Psoas muscle (tissue), 8 donors: ENCODE data around the gene CBLL2. TPM values are rescaled to one million over a fixed set of nuclear protein-coding genes. Genes with fewer than 3 reads are reported as not detected.

Experiments
- ATAC-seq, 4 donors: fragments of 200-7000 bp; cut with Tn5 transposase; one replicate each; pipeline ENCODE4 v1.9.1; 2020; ENCODE audit warnings: moderate library complexity in 3 of 4, mild to moderate bottlenecking in 2 of 4
- DNase-seq, 2 donors: peaks; one replicate each; pipeline ENCODE4 v3.0.0-alpha.2; 2020
- H3K27ac ChIP-seq: fragments of 200-600 bp; one replicate; pipeline ENCODE4 v1.8.0; 2022
- H3K27me3 ChIP-seq, 3 donors: fragments of 200-600 bp in 1 of 3; one replicate each; pipeline versions ENCODE4 v1.6.1 to v1.8.0; 2013 to 2022; ENCODE audit warnings: low read length in 2 of 3, mild to moderate bottlenecking in 2 of 3, moderate library complexity in 1 of 3; ENCODE audit not compliant: insufficient read depth in 3 of 3
- H3K36me3 ChIP-seq, 2 donors: fragments of 200-600 bp in 1 of 2; one replicate each; pipeline versions ENCODE4 v1.6.1 to v1.8.0; 2013 to 2022; ENCODE audit warnings: low read depth in 1 of 2, mild to moderate bottlenecking in 1 of 2, moderate library complexity in 1 of 2; ENCODE audit not compliant: insufficient read depth in 1 of 2
- H3K4me1 ChIP-seq: fragments of 200-600 bp; one replicate; pipeline ENCODE4 v1.8.0; 2022
- H3K4me3 ChIP-seq: fragments of 200-600 bp; one replicate; pipeline ENCODE4 v1.8.0; 2022; ENCODE audit warnings: mild to moderate bottlenecking
- H3K9me3 ChIP-seq: fragments of 200-600 bp; one replicate; pipeline ENCODE4 v1.8.0; 2022
- WGBS, 3 donors: extraction: QIAGEN DNeasy Blood & Tissue Kit; methylation state at CpG; one replicate each; pipeline versions ENCODE4 v1.1.6 to v1.1.7; 2013; 5-methylcytosine and 5-hydroxymethylcytosine counted together
- intact Hi-C, 2 donors: fragments of 100-400 bp; cut with DNase I; formaldehyde crosslinking; loops; one replicate each; pipeline versions ENCODE4 v1.11.0 to v1.14.2; 2022
- polyA plus RNA-seq, 3 donors: library from polyadenylated mRNA; stranded (reverse); fragments of 200-250 nt; gene quantifications; one replicate each; pipeline ENCODE4 v1.2.3, GENCODE V29; 2013
- total RNA-seq, 4 donors: library from RNA; stranded (reverse); fragmentation: NEBNext Ultra II Directional in 2 of 4; extraction: Animal tissue kit (Norgen Biotek cat#: 25700) in 2 of 4; gene quantifications; one replicate each; pipeline versions ENCODE4 v1.2.1 to v1.2.4, GENCODE V29; 2021 to 2023
- TF ChIP-seq, protein P1 (sequence below): fragments of 200-600 bp; IDR thresholded peaks from one replicate; pipeline ENCODE4 v1.8.0; 2022; ENCODE audit warnings: antibody characterized with exemption
- donor health status: healthy with polysubstance abuse.
- donor health status: DM: no; HTN: no; CAD: no; lungs with moderate emphysema.
- donor health status: Bipolar disorder and iron deficiency.
- donor health status: healthy.
- donor health status: DM: yes; HTN: yes; CAD: no.
- donor health status: DM: no; HTN: no; CAD: no.
- donor health status: DM: no; HTN: no; CAD: no.
- donor health status: DM: yes; HTN: yes; CAD: no.

CBLL2 gene
- total and polyA plus RNA-seq, 7 donors = not detected

DNA sequence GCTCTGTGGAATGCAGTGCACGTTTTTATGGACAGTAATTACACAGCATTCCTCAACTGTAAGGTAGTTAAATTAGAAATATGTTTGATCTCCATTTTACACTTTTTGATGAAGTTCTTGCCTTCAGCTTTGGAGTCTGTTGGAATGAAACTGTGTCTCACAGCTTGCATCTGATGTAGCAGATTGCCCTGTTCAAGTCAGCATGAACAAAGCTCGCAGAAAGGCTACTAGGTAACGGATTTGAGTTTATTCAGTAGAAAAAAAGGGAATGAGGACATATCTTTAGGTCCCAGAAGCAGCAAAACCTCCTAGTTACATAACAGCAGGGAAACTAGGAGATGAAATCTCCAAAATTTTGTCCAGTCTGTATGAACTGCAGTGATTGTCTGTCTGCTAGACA lies 24.3 kb upstream of the CBLL2 start:
- intact Hi-C loops = no loop called here
- H3K27ac ChIP-seq = no peak overlapping the region
- TF ChIP-seq, protein P1, sequence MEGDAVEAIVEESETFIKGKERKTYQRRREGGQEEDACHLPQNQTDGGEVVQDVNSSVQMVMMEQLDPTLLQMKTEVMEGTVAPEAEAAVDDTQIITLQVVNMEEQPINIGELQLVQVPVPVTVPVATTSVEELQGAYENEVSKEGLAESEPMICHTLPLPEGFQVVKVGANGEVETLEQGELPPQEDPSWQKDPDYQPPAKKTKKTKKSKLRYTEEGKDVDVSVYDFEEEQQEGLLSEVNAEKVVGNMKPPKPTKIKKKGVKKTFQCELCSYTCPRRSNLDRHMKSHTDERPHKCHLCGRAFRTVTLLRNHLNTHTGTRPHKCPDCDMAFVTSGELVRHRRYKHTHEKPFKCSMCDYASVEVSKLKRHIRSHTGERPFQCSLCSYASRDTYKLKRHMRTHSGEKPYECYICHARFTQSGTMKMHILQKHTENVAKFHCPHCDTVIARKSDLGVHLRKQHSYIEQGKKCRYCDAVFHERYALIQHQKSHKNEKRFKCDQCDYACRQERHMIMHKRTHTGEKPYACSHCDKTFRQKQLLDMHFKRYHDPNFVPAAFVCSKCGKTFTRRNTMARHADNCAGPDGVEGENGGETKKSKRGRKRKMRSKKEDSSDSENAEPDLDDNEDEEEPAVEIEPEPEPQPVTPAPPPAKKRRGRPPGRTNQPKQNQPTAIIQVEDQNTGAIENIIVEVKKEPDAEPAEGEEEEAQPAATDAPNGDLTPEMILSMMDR = no peak
- ATAC-seq = no peak
- WGBS, 3 donors = 50 to 88% (median 87%) methylated on average over 3 of the region's 3 CpGs
- H3K4me3 ChIP-seq = no peak overlapping the region
- DNase-seq = no peak
- no peaks in the 10 kb centered on the region for H3K4me1 ChIP-seq
- H3K27me3 ChIP-seq = no peaks in the 10 kb centered on the region
- no peaks in the 10 kb centered on the region for H3K36me3 ChIP-seq
- no peaks in the 10 kb centered on the region for H3K9me3 ChIP-seq

DNA sequence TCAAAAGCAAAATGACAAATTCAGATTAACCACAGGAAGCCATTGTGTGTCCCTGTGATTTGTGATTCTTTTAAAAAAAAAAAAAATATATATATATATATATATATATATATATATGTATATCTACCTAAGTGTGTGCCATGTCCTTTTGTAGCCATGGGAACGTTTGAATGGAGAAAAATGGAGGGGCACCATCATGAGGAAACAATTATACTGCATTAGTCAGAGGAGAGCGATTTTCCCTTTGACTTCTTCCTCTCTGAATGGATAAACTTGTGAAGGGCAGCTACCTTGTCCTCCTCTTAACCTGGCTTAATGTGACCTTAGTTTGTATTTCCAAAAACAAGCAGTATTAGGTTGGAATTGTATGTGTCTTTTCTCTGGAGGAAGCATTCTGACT lies 23.3 kb upstream of the CBLL2 start:
- DNase-seq (no peak), ATAC-seq (no peak)
- Histone ChIP-seq H3K9me3 (no peaks in the 10 kb centered on the region), H3K27ac (no peak overlapping the region), H3K4me3 (no peak overlapping the region), H3K36me3 (no peaks in the 10 kb centered on the region), H3K4me1 (no peaks in the 10 kb centered on the region), H3K27me3 (no peaks in the 10 kb centered on the region)
- 55 to 82% (median 74%) methylated on average over 2 of the region's 2 CpGs for WGBS, 3 donors
- intact Hi-C loops = no loop called here
- TF ChIP-seq, protein P1 = no peak

DNA sequence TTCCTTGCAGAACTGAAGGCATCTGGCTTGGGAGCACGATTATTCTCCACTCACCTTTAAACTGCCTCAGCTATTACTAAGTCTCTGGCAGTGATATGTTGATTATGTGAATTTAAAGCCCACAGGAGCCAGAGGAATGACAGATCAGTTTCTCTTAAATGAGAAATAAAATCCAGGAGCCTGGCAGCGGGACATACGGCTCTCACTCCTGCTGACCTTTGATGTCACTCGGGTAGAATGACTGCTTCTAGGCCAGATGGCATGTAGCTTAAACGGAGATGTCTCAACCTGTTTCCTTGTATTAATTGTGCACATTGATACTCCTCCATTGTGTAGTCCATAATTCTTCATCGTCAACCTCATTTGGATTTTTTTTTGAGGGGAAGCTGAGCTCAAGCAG lies 4.0 kb upstream of the CBLL2 start:
- intact Hi-C loops = no loop called here
- ATAC-seq (no peak), DNase-seq (no peak)
- Histone ChIP-seq H3K36me3 (no peaks in the 10 kb centered on the region), H3K9me3 (no peaks in the 10 kb centered on the region), H3K27me3 (no peaks in the 10 kb centered on the region), H3K4me3 (no peak overlapping the region), H3K27ac (no peak overlapping the region), H3K4me1 (no peaks in the 10 kb centered on the region)
- TF ChIP-seq, protein P1 = no peak
- WGBS, 3 donors = 27 to 40% (median 37%) methylated on average over 6 of the region's 6 CpGs

DNA sequence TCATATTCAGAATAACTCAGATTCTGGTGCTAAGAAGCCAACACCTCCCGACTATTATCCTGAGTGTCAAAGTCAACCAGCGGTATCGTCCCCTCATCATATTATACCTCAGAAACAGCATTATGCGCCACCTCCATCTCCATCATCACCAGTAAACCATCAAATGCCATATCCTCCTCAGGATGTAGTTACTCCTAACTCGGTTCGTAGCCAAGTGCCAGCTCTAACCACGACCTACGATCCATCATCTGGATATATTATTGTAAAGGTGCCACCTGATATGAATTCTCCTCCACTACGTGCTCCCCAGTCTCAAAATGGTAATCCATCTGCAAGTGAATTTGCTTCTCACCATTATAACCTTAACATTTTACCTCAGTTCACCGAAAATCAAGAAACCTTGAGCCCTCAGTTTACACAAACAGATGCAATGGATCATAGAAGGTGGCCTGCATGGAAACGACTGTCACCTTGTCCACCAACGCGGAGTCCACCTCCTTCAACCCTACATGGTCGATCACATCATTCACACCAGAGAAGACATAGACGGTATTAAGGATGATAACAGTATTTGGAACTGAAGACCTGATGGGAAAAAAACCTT lies 1.1 kb downstream of the CBLL2 start:
- Histone ChIP-seq H3K27ac (no peak overlapping the region), H3K36me3 (no peaks in the 10 kb centered on the region), H3K27me3 (no peaks in the 10 kb centered on the region), H3K4me3 (no peak overlapping the region), H3K9me3 (no peaks in the 10 kb centered on the region), H3K4me1 (no peaks in the 10 kb centered on the region)
- DNase-seq (no peak), ATAC-seq (no peak)
- intact Hi-C loops = no loop called here
- TF ChIP-seq, protein P1 = no peak
- WGBS, 3 donors = 83 to 94% (median 93%) methylated on average over 15 of the region's 15 CpGs

DNA sequence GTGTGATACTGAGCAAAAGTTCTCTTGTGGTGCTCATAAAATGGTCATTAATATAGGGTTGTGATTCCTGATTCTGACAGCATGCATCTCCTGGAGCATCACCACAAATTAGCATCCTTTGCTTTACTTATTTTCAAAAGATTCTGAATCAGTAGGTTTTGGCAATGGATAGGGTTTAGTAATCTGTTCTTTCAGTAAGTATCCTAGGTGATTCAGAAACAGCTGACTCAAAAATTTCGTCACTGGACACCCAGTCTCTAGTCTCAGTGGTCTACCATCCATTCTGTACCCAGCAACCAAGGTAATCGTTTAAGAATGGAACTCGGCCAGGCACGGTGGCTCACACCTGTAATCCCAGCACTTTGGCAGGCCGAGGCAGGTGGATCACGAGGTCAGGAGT lies 4.1 kb downstream of the CBLL2 start:
- TF ChIP-seq, protein P1 = no peak
- Histone ChIP-seq H3K27me3 (peaks cover 0 to 4% (median 0%) of the 10 kb centered on the region in 3 donors), H3K27ac (no peak overlapping the region), H3K4me3 (no peak overlapping the region), H3K36me3 (no peaks in the 10 kb centered on the region), H3K4me1 (no peaks in the 10 kb centered on the region), H3K9me3 (peaks cover 6% of the 10 kb centered on the region)
- intact Hi-C loops = no loop called here
- no peak for ATAC-seq
- WGBS, 3 donors = 77 to 95% (median 92%) methylated on average over 6 of the region's 6 CpGs
- no peak for DNase-seq
